Measurements from ENCODE around the gene ANKRD34A. TPM values are rescaled to one million over a fixed set of nuclear protein-coding genes. Genes with fewer than 3 reads are reported as not detected.

Gene ANKRD34A
- 0.52 TPM for polyA plus RNA-seq (2013, experiment 1 of 4)
- 0.37 TPM for polyA plus RNA-seq (2013, experiment 2 of 4)
- 0.43 TPM for polyA plus RNA-seq (2013, experiment 3 of 4)
- polyA plus RNA-seq (2013, experiment 4 of 4): 0.28 TPM

DNA sequence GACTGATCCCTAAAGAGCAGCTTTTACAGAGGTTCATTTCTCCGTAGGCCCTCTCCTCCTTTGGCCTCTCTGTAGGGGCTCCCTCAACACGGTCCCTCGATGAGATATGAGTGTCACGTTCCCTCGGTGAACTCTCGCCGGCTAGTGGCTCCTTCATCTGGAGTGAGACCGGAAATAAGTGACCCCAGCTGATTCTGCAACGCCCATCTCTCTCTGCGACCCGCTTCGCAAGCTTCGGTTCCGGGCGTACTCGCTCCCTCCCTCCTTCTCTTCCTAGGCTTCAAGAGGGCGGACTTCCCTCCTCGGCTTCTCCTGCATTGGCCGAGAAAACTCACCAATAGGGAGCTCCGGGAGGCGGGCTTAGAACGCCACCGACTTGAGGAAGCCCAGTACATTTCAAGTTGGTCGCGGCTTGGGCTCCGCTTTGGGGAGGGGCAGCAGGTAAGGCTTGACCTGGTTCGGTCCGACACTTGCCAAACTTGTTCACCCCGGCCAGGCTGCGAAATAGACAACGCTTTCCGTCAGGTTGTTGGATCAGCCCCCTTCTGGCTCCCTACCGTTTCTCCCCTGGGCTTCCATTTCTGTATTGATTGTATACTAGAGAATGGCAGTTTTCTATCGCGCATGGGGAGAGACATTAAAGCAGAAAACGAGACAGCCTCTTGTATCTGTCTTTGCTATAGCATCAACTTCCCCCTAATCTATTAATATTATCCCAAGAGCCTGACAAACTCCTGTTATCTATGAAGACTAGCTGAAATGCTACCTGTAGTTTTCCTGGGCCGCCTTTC, at the start of gene ANKRD34A, which contains the start of gene POLR3GL:
ANKRD34A (minus strand) TSS at position 248 of the 791 bp plus-strand sequence. CDS start 2,816 bp downstream, outside the sequence.
POLR3GL (plus strand) TSS at position 363 of the 791 bp plus-strand sequence. CDS start 10,176 bp downstream, outside the sequence.
- H3K9me3 ChIP-seq (ENCODE audit: control insufficient read depth, low read length): no peaks in the 10 kb centered on the region
- H3K27ac ChIP-seq (ENCODE audit: insufficient read depth, low read depth, low read length, poor library complexity, severe bottlenecking): no peak within 1 kb of the TSS
- H3K4me1 ChIP-seq (ENCODE audit: control insufficient read depth, insufficient read depth, low read length): peaks cover 25% of the 10 kb centered on the region
- WGBS, 2 experiments: 2% methylated on average over 37 of the region's 37 CpGs
- H3K36me3 ChIP-seq (ENCODE audit: control insufficient read depth, insufficient read depth, low read length): no peaks in the 10 kb centered on the region
- H3K27me3 ChIP-seq (ENCODE audit: control insufficient read depth, insufficient read depth, low read length, poor library complexity, severe bottlenecking): peaks cover 48% of the 10 kb centered on the region
- peak within 1 kb of the TSS; percentile 70 for H3K4me3 ChIP-seq (ENCODE audit: insufficient read depth, low read depth, low read length)

- H3K36me3 ChIP-seq (ENCODE audit: control insufficient read depth, insufficient read depth, low read length): no peaks in the 10 kb centered on the region
- H3K27me3 ChIP-seq (ENCODE audit: control insufficient read depth, insufficient read depth, low read length, poor library complexity, severe bottlenecking): peaks cover 15% of the 10 kb centered on the region
- no peaks in the 10 kb centered on the region for H3K9me3 ChIP-seq (ENCODE audit: control insufficient read depth, low read length)
- no peaks in the 10 kb centered on the region for H3K4me1 ChIP-seq (ENCODE audit: control insufficient read depth, insufficient read depth, low read length)
- no peak overlapping the region for H3K27ac ChIP-seq (ENCODE audit: insufficient read depth, low read depth, low read length, poor library complexity, severe bottlenecking)
- WGBS, 2 experiments: 84 to 92% methylated on average over 6 of the region's 6 CpGs
- no peak overlapping the region for H3K4me3 ChIP-seq (ENCODE audit: insufficient read depth, low read depth, low read length)
Observed at GRCh38 chr1:146013559-146013922, 49.2 kb upstream of the ANKRD34A start.

- Histone ChIP-seq H3K27me3 (ENCODE audit: control insufficient read depth, insufficient read depth, low read length, poor library complexity, severe bottlenecking) (peaks cover 9% of the 10 kb centered on the region), H3K4me1 (ENCODE audit: control insufficient read depth, insufficient read depth, low read length) (no peaks in the 10 kb centered on the region), H3K4me3 (ENCODE audit: insufficient read depth, low read depth, low read length) (no peak overlapping the region), H3K9me3 (ENCODE audit: control insufficient read depth, low read length) (no peaks in the 10 kb centered on the region), H3K36me3 (ENCODE audit: control insufficient read depth, insufficient read depth, low read length) (no peaks in the 10 kb centered on the region), H3K27ac (ENCODE audit: insufficient read depth, low read depth, low read length, poor library complexity, severe bottlenecking) (no peak overlapping the region)
- 74 to 75% methylated on average over 2 to 3 of the region's 4 CpGs for WGBS, 2 experiments
Observed at GRCh38 chr1:146012703-146013558, 48.6 kb upstream of the ANKRD34A start.

DNA sequence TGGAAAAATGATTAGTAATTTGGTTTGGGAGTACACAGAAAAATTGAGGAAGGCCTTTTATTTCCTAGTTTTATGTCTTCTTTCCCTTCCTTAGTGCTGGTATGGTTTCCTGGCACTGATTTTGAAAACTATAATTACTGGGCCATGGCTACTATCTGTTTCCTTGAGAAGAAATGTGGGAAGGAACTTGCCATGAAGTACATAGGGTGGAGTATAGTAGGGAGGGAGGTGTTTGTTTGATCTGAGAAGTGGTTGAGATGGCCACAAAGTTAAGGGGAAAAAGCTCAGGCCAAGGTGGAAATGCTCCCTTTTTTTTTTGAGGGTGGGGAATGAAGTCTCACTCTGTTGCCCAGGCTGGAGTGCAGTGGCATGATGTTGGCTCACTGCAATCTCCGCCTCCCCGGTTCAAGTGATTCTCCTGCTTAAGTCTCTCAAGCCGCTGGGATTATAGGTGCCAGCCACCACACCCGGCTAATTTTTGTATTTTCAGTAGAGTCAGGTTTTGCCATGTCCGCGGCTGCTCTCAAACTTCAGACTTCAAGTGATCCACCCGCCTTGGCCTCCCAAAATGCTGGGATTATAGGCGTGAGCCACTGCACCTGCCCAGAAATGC, 45.9 kb upstream of the ANKRD34A start:
- WGBS, 2 experiments: 92% methylated on average over 8 of the region's 8 CpGs
- no peaks in the 10 kb centered on the region for H3K9me3 ChIP-seq (ENCODE audit: control insufficient read depth, low read length)
- no peak overlapping the region for H3K4me3 ChIP-seq (ENCODE audit: insufficient read depth, low read depth, low read length)
- H3K36me3 ChIP-seq (ENCODE audit: control insufficient read depth, insufficient read depth, low read length): no peaks in the 10 kb centered on the region
- no peak overlapping the region for H3K27ac ChIP-seq (ENCODE audit: insufficient read depth, low read depth, low read length, poor library complexity, severe bottlenecking)
- H3K27me3 ChIP-seq (ENCODE audit: control insufficient read depth, insufficient read depth, low read length, poor library complexity, severe bottlenecking): no peaks in the 10 kb centered on the region
- H3K4me1 ChIP-seq (ENCODE audit: control insufficient read depth, insufficient read depth, low read length): no peaks in the 10 kb centered on the region

- Histone ChIP-seq H3K27ac (ENCODE audit: insufficient read depth, low read depth, low read length, poor library complexity, severe bottlenecking) (no peak overlapping the region), H3K4me3 (ENCODE audit: insufficient read depth, low read depth, low read length) (no peak overlapping the region), H3K27me3 (ENCODE audit: control insufficient read depth, insufficient read depth, low read length, poor library complexity, severe bottlenecking) (no peaks in the 10 kb centered on the region), H3K9me3 (ENCODE audit: control insufficient read depth, low read length) (no peaks in the 10 kb centered on the region), H3K4me1 (ENCODE audit: control insufficient read depth, insufficient read depth, low read length) (no peaks in the 10 kb centered on the region), H3K36me3 (ENCODE audit: control insufficient read depth, insufficient read depth, low read length) (no peaks in the 10 kb centered on the region)
- 94 to 95% methylated on average over 8 of the region's 8 CpGs for WGBS, 2 experiments
Observed at GRCh38 chr1:146007489-146008133, 43.2 kb upstream of the ANKRD34A start.

DNA sequence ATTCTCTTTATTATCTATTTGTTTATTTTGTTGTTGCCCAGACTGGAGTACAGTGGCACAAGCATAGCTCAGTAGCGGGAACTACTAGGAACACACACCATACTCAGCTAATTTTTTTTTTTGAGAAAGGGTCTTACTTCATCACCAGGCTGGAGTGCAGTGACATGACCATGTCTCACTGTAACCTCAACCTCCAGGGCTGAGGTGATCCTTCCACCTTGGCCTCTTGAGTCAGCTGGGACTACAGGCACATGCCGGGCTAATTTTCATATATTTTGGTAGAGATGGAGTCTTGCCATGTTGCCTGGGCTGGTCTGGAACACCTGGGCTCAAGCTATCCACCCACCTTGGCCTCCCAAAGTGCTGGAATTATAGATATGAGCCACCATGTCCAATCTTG, 37.3 kb upstream of the ANKRD34A start:
- Histone ChIP-seq H3K9me3 (ENCODE audit: control insufficient read depth, low read length) (no peaks in the 10 kb centered on the region), H3K4me3 (ENCODE audit: insufficient read depth, low read depth, low read length) (no peak overlapping the region)
- WGBS, 2 experiments: 96 to 100% methylated on average over 2 of the region's 2 CpGs

GRCh38 chr1:145999321-146000024, 35.1 kb upstream of the ANKRD34A start:
- H3K36me3 ChIP-seq (ENCODE audit: control insufficient read depth, insufficient read depth, low read length): peaks cover 9% of the 10 kb centered on the region
- H3K9me3 ChIP-seq (ENCODE audit: control insufficient read depth, low read length): no peaks in the 10 kb centered on the region
- no peak overlapping the region for H3K4me3 ChIP-seq (ENCODE audit: insufficient read depth, low read depth, low read length)
- 91 to 93% methylated on average over 5 of the region's 5 CpGs for WGBS, 2 experiments
- peaks cover 7% of the 10 kb centered on the region for H3K4me1 ChIP-seq (ENCODE audit: control insufficient read depth, insufficient read depth, low read length)
- H3K27ac ChIP-seq (ENCODE audit: insufficient read depth, low read depth, low read length, poor library complexity, severe bottlenecking): no peak overlapping the region
- H3K27me3 ChIP-seq (ENCODE audit: control insufficient read depth, insufficient read depth, low read length, poor library complexity, severe bottlenecking): no peaks in the 10 kb centered on the region

More for the DNA sequence above, 37.3 kb upstream of the ANKRD34A start:
- Histone ChIP-seq H3K36me3 (ENCODE audit: control insufficient read depth, insufficient read depth, low read length) (no peaks in the 10 kb centered on the region), H3K27ac (ENCODE audit: insufficient read depth, low read depth, low read length, poor library complexity, severe bottlenecking) (no peak overlapping the region), H3K27me3 (ENCODE audit: control insufficient read depth, insufficient read depth, low read length, poor library complexity, severe bottlenecking) (no peaks in the 10 kb centered on the region), H3K4me1 (ENCODE audit: control insufficient read depth, insufficient read depth, low read length) (peaks cover 7% of the 10 kb centered on the region)

DNA sequence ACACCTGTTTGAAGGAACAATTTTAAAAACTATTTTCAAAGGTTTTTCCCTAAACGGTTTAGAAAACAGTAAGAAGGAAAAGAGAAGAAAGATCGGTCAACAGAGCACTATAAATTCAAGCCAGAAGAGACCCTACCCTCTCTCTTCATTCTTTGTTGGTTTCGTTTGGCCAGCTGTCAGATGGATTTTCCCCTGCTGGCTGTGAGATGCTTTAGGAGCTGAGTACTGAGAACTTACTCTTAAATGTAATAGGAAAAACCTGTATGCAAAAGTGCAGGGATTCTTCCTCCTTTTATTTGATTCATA, 33.3 kb upstream of the ANKRD34A start:
- Histone ChIP-seq H3K27ac (ENCODE audit: insufficient read depth, low read depth, low read length, poor library complexity, severe bottlenecking) (no peak overlapping the region), H3K4me3 (ENCODE audit: insufficient read depth, low read depth, low read length) (peak overlapping the region; percentile 97), H3K36me3 (ENCODE audit: control insufficient read depth, insufficient read depth, low read length) (peaks cover 24% of the 10 kb centered on the region), H3K9me3 (ENCODE audit: control insufficient read depth, low read length) (no peaks in the 10 kb centered on the region), H3K27me3 (ENCODE audit: control insufficient read depth, insufficient read depth, low read length, poor library complexity, severe bottlenecking) (no peaks in the 10 kb centered on the region), H3K4me1 (ENCODE audit: control insufficient read depth, insufficient read depth, low read length) (peaks cover 15% of the 10 kb centered on the region)
- 34 to 55% methylated on average over 1 to 3 of the region's 3 CpGs for WGBS, 2 experiments

DNA sequence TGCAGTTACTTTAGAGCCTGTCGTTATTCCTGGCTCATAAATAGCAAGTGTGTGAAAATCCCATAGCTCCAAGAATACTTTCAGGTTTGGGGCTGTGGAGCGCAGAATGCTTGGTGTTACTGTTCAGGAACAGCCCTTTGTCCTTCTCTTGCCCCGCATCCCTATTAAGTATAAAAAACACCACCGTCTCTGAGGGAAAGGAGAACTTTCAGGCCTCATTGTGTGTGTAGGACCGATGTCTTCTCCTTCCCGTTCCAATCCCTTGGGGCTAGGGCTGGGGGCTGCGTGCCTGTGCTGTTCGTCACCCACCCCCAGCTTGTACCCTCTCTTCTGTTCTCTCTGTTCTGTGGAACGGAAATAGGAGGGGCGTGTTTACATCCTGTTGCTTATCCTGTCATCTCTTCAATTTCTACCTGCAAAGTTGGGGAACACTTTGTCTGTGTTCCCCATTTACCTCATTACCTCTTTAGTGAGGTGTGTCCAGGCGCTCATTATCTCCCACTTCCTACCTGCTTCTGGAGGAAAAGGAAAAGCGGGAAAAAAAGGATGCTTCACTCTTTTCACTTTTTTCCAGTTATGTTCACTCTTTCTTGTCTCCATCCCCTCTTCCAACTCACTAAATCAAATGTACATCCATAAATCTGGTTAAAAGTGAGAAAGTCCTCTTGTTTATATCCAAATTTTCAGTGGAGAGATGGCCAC, 32.8 kb upstream of the ANKRD34A start:
- no peaks in the 10 kb centered on the region for H3K9me3 ChIP-seq (ENCODE audit: control insufficient read depth, low read length)
- H3K27me3 ChIP-seq (ENCODE audit: control insufficient read depth, insufficient read depth, low read length, poor library complexity, severe bottlenecking): no peaks in the 10 kb centered on the region
- H3K27ac ChIP-seq (ENCODE audit: insufficient read depth, low read depth, low read length, poor library complexity, severe bottlenecking): no peak overlapping the region
- 38 to 50% methylated on average over 12 of the region's 12 CpGs for WGBS, 2 experiments
- H3K36me3 ChIP-seq (ENCODE audit: control insufficient read depth, insufficient read depth, low read length): peaks cover 24% of the 10 kb centered on the region
- H3K4me3 ChIP-seq (ENCODE audit: insufficient read depth, low read depth, low read length): peak overlapping the region; percentile 97
- peaks cover 15% of the 10 kb centered on the region for H3K4me1 ChIP-seq (ENCODE audit: control insufficient read depth, insufficient read depth, low read length)
